Measurements from ENCODE around the gene EEF1AKMT3. TPM values are rescaled to one million over a fixed set of nuclear protein-coding genes. Genes with fewer than 3 reads are reported as not detected.

EEF1AKMT3 gene
- total RNA-seq, 4 donors from 2014 or later: 0.82 to 2.0 (median 1.0) TPM

DNA sequence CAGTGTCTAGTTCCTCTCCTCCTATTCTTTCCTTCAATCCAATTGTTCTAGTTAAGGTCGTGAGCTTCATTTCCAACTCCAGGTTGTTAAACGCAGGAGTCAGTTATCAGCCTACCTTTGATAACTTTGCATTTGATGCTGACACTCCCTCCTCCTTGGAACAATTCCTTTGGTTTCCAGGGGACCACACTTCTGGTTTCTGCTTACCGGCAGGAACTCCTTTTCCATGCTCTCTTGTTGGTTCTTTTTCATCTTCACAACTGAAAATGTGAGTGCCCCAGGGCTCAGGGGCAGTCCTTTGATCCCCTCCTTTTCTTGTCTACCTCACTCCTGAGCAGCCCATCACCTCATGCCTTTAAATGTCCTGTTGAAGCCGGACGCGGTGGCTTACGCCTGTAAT is 5.0 kb downstream of the EEF1AKMT3 start:
- intact Hi-C loops (cut with DNase I; ENCODE audit: low total_unique reads) (no loop called here), in situ Hi-C loops (cut with MboI; ENCODE audit: low sequenced_read_pairs in 4 of 4) (no loop called here)
- TF ChIP-seq, protein P1, sequence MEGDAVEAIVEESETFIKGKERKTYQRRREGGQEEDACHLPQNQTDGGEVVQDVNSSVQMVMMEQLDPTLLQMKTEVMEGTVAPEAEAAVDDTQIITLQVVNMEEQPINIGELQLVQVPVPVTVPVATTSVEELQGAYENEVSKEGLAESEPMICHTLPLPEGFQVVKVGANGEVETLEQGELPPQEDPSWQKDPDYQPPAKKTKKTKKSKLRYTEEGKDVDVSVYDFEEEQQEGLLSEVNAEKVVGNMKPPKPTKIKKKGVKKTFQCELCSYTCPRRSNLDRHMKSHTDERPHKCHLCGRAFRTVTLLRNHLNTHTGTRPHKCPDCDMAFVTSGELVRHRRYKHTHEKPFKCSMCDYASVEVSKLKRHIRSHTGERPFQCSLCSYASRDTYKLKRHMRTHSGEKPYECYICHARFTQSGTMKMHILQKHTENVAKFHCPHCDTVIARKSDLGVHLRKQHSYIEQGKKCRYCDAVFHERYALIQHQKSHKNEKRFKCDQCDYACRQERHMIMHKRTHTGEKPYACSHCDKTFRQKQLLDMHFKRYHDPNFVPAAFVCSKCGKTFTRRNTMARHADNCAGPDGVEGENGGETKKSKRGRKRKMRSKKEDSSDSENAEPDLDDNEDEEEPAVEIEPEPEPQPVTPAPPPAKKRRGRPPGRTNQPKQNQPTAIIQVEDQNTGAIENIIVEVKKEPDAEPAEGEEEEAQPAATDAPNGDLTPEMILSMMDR (IDR thresholded peaks at IDR 0.05 in 4 of 5, conservative IDR thresholded peaks at IDR 0.05 in 1 of 5): no peak
- no peak for TF ChIP-seq POLR2A (IDR thresholded peaks at IDR 0.05)
- Histone ChIP-seq H3K4me3 (no peak overlapping the region), H3K9me3 (no peaks in the 10 kb centered on the region), H3K4me1 (peaks cover 9 to 12% of the 10 kb centered on the region in 2 donors), H3K27me3 (no peaks in the 10 kb centered on the region), H3K27ac (no peak overlapping the region), H3K36me3 (peaks cover 0 to 10% of the 10 kb centered on the region in 2 donors)
- ATAC-seq (no peak), DNase-seq (no peak)

DNA sequence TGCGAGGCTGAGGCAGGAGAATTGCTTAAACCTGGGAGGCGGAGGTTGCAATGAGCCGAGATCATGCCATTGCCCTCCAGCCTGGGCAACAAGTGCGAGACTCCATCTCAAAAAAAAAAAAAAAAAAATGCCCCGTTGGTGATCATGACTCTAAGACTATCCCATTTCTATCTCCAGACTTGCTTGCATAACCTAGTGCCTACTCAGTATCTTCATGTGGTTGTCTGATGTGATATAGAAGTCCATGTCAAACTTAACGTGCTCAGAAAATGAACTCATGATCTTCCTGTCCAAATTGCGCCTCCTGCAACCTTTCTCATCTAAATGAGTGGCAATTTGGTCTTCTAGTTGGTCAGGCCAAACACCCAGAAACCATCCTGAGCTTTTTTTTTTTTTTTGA is 5.5 kb downstream of the EEF1AKMT3 start:
- Histone ChIP-seq H3K9me3 (no peaks in the 10 kb centered on the region), H3K4me3 (no peak overlapping the region), H3K36me3 (peaks cover 0 to 10% of the 10 kb centered on the region in 2 donors), H3K27ac (no peak overlapping the region), H3K27me3 (no peaks in the 10 kb centered on the region), H3K4me1 (peaks cover 8 to 12% of the 10 kb centered on the region in 2 donors)
- in situ Hi-C loops (cut with MboI; ENCODE audit: low sequenced_read_pairs in 4 of 4): no loop called here
- DNase-seq (no peak), ATAC-seq (no peak)
- intact Hi-C loops (cut with DNase I; ENCODE audit: low total_unique reads): no loop called here
- no peak for TF ChIP-seq POLR2A (IDR thresholded peaks at IDR 0.05)

GRCh38 chr12:57779736-57780135 is 7.3 kb downstream of the EEF1AKMT3 start:
- no peaks in the 10 kb centered on the region for H3K9me3 ChIP-seq
- DNase-seq: no peak
- intact Hi-C loops (cut with DNase I; ENCODE audit: low total_unique reads): loop anchor here (5.0 kb wide), 2 partner anchors 32 to 53 kb away; partner anchors contain the start of gene TSPAN31
- H3K27me3 ChIP-seq: no peaks in the 10 kb centered on the region
- no peak overlapping the region for H3K27ac ChIP-seq
- H3K36me3 ChIP-seq: peaks cover 0 to 10% of the 10 kb centered on the region in 2 donors
- no peak overlapping the region for H3K4me3 ChIP-seq
- TF ChIP-seq, protein P1 (IDR thresholded peaks at IDR 0.05 in 4 of 5, conservative IDR thresholded peaks at IDR 0.05 in 1 of 5): no peak
- no peak for TF ChIP-seq POLR2A (IDR thresholded peaks at IDR 0.05)
- ATAC-seq: no peak
- in situ Hi-C loops (cut with MboI; ENCODE audit: low sequenced_read_pairs in 4 of 4): loop anchor here in 1 of 4 donors (5.0 kb wide), 1 partner anchor 128 kb away; no protein-coding TSS in a partner anchor
- H3K4me1 ChIP-seq: peaks cover 9 to 15% of the 10 kb centered on the region in 2 donors

DNA sequence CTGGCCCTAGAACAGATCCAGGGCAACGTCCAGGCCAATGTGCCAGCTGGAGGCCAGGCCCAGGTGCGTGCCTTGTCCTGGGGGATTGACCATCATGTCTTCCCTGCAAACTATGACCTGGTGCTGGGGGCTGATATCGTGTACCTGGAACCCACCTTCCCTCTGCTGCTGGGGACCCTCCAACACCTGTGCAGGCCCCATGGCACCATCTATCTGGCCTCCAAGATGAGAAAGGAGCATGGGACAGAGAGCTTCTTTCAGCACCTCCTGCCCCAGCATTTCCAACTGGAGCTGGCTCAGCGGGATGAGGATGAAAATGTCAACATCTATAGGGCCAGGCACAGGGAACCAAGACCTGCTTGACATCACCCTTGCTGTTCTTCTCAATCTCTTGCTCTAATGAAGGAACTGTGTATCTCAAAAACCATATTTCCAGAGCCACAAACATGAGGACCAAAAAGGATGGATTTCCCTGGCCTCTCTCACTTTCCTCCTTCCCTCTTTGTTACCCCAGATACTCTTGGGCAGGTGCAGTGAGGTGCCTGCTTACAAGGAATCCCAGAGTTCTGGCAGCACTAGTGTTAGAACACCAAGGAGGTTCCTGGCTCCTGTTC is 8.0 kb downstream of the EEF1AKMT3 start:
- Histone ChIP-seq H3K27me3 (no peaks in the 10 kb centered on the region), H3K27ac (no peak overlapping the region), H3K9me3 (no peaks in the 10 kb centered on the region), H3K4me1 (peaks cover 9 to 15% of the 10 kb centered on the region in 2 donors), H3K36me3 (peaks cover 0 to 14% of the 10 kb centered on the region in 2 donors), H3K4me3 (no peak overlapping the region)
- TF ChIP-seq, protein P1 (IDR thresholded peaks at IDR 0.05 in 4 of 5, conservative IDR thresholded peaks at IDR 0.05 in 1 of 5): no peak
- no peak for TF ChIP-seq POLR2A (IDR thresholded peaks at IDR 0.05)
- intact Hi-C loops (cut with DNase I; ENCODE audit: low total_unique reads): loop anchor here (5.0 kb wide), 2 partner anchors 33 to 52 kb away; partner anchors contain the start of gene TSPAN31
- in situ Hi-C loops (cut with MboI; ENCODE audit: low sequenced_read_pairs in 4 of 4): loop anchor here in 1 of 4 donors (5.0 kb wide), 1 partner anchor 127 kb away; no protein-coding TSS in a partner anchor
- ATAC-seq: no peak
- DNase-seq: no peak

- in situ Hi-C loops (cut with MboI; ENCODE audit: low sequenced_read_pairs in 4 of 4): loop anchor here in 1 of 4 donors (5.0 kb wide), 1 partner anchor 126 kb away; no protein-coding TSS in a partner anchor
- no peaks in the 10 kb centered on the region for H3K9me3 ChIP-seq
- peaks cover 0 to 16% of the 10 kb centered on the region in 2 donors for H3K36me3 ChIP-seq
- no peak overlapping the region for H3K27ac ChIP-seq
- DNase-seq: no peak
- peaks cover 9 to 15% of the 10 kb centered on the region in 2 donors for H3K4me1 ChIP-seq
- intact Hi-C loops (cut with DNase I; ENCODE audit: low total_unique reads): loop anchor here (5.0 kb wide), 2 partner anchors 34 to 51 kb away; partner anchors contain the start of gene TSPAN31
- H3K4me3 ChIP-seq: no peak overlapping the region
- ATAC-seq: no peak
- H3K27me3 ChIP-seq: no peaks in the 10 kb centered on the region
- no peak for TF ChIP-seq POLR2A (IDR thresholded peaks at IDR 0.05)
- TF ChIP-seq, protein P1 (IDR thresholded peaks at IDR 0.05 in 4 of 5, conservative IDR thresholded peaks at IDR 0.05 in 1 of 5): no peak
These were observed 8.8 kb downstream of the EEF1AKMT3 start for GRCh38 chr12:57781244-57781643.

All from gastrocnemius medialis (tissue), 4 donors.